ENCODE data around the gene EFCAB6. TPM values are rescaled to one million over a fixed set of nuclear protein-coding genes. Genes with fewer than 3 reads are reported as not detected.

The EFCAB6 gene
- total RNA-seq, 4 donors from 2014 or later: 1.2 to 4.0 (median 3.0) TPM

DNA sequence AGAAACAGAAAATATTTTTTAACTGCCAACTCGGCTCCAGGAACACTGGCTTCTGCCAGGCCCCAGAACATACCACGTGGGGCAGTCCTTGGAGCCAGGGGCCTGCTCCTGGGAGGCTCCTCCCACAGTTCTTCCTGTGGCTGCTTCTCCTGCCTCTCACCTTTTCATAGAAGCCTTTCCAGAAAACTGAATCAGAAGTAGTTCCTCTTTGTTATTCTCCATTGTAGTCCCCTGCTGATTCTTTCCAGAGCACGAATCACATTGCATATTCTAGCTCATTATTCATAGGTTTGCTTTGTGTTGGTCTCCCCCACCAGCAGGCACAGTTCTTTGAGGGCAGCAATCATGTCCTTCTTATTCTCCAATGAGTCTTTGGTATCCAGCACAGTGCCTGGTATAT is 106.0 kb downstream of the EFCAB6 start:
- H3K4me3 ChIP-seq: no peak overlapping the region
- WGBS: 57% methylated on average over 3 of the region's 3 CpGs
- H3K36me3 ChIP-seq: peaks cover 0 to 7% (median 0%) of the 10 kb centered on the region in 4 donors
- TF ChIP-seq POLR2AphosphoS5 (IDR thresholded peaks at IDR 0.05) (no peak), EP300 (IDR thresholded peaks at IDR 0.05) (no peak), POLR2A (IDR thresholded peaks at IDR 0.05; ENCODE audit: low read depth) (no peak)
- TF ChIP-seq, protein P1, sequence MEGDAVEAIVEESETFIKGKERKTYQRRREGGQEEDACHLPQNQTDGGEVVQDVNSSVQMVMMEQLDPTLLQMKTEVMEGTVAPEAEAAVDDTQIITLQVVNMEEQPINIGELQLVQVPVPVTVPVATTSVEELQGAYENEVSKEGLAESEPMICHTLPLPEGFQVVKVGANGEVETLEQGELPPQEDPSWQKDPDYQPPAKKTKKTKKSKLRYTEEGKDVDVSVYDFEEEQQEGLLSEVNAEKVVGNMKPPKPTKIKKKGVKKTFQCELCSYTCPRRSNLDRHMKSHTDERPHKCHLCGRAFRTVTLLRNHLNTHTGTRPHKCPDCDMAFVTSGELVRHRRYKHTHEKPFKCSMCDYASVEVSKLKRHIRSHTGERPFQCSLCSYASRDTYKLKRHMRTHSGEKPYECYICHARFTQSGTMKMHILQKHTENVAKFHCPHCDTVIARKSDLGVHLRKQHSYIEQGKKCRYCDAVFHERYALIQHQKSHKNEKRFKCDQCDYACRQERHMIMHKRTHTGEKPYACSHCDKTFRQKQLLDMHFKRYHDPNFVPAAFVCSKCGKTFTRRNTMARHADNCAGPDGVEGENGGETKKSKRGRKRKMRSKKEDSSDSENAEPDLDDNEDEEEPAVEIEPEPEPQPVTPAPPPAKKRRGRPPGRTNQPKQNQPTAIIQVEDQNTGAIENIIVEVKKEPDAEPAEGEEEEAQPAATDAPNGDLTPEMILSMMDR (IDR thresholded peaks at IDR 0.05): no peak
- H3K27me3 ChIP-seq: no peaks in the 10 kb centered on the region
- intact Hi-C loops (cut with DNase I): no loop called here
- DNase-seq (ENCODE audit: extremely low spot score): no peak
- H3K27ac ChIP-seq (replicated peaks in 1 of 4): no peak overlapping the region
- H3K4me1 ChIP-seq: no peaks in the 10 kb centered on the region
- H3K9me3 ChIP-seq: peaks cover 0 to 31% (median 14%) of the 10 kb centered on the region in 4 donors

DNA sequence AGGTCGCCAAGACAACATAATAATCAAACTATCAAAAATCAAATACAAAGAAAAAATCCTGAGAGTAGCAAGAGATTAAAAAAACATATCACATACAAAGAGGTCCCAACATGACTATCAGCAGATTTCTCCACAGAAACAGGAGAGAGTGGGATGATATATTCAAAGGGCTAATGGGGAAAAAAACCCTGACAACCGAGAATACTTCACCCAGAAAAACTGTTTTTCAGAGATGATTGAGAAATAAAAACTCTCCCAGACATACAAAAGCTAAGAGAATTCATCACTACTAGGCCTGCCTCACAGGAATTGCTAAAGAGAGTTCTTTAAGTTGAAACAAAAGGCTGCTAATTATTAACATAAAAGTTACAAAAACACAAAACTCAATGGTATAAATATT is 108.1 kb downstream of the EFCAB6 start:
- H3K9me3 ChIP-seq: peaks cover 0 to 31% (median 14%) of the 10 kb centered on the region in 4 donors
- intact Hi-C loops (cut with DNase I): no loop called here
- H3K4me1 ChIP-seq: no peaks in the 10 kb centered on the region
- TF ChIP-seq POLR2A (IDR thresholded peaks at IDR 0.05; ENCODE audit: low read depth) (no peak), EP300 (IDR thresholded peaks at IDR 0.05) (no peak), POLR2AphosphoS5 (IDR thresholded peaks at IDR 0.05) (no peak)
- TF ChIP-seq, protein P1 (IDR thresholded peaks at IDR 0.05): no peak
- 98% methylated on average over 2 of the region's 2 CpGs for WGBS
- DNase-seq (ENCODE audit: extremely low spot score): no peak
- H3K27ac ChIP-seq (replicated peaks in 1 of 4): no peak overlapping the region
- H3K36me3 ChIP-seq: peaks cover 0 to 7% (median 0%) of the 10 kb centered on the region in 4 donors
- no peaks in the 10 kb centered on the region for H3K27me3 ChIP-seq
- H3K4me3 ChIP-seq: no peak overlapping the region

DNA sequence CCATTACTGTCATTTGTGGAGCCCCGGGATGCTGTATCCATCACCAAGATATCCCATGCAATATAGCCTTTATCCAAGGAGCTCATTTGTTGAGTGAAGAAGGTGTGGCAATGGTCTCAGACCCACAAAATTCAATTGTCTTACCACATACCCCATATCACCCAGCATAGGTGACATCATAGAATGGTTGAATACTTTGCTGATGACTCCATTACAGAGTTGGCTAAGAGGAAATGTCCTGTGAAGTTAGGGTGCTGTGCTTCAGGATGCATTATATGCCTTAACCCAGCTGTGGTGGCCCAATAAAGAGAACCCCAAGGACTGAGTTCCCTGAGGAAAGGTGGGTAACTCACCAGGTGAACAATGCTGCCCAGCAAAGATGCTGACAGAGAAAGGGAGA is 113.7 kb downstream of the EFCAB6 start:
- WGBS: 100% methylated on average over 1 of the region's 1 CpG

DNA sequence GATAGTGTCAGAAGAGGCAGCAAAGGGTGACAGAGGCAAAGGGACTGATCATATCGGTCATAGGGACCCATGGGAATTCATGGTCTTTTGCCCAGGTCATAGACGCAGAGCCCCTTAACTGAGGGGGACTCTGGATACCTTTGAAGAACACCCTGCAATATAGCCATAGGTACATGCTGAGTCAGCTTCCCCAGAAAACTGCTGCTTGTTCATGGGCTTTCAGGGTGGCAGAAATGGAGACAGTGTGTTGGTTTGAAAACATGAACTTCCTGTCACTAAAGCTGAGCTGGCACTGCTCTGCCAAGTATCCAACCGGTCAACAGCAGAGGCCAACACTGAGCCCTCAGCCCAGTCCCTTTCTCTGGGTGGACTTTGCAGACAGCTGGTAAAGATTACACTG is 114.2 kb downstream of the EFCAB6 start:
- 93% methylated on average over 3 of the region's 3 CpGs for WGBS
- no peaks in the 10 kb centered on the region for H3K36me3 ChIP-seq
- H3K27me3 ChIP-seq: no peaks in the 10 kb centered on the region
- H3K4me1 ChIP-seq: no peaks in the 10 kb centered on the region
- DNase-seq (ENCODE audit: extremely low spot score): no peak
- intact Hi-C loops (cut with DNase I): no loop called here
- TF ChIP-seq, protein P1 (IDR thresholded peaks at IDR 0.05): no peak
- TF ChIP-seq POLR2AphosphoS5 (IDR thresholded peaks at IDR 0.05) (no peak), POLR2A (IDR thresholded peaks at IDR 0.05; ENCODE audit: low read depth) (no peak), EP300 (IDR thresholded peaks at IDR 0.05) (no peak)
- H3K4me3 ChIP-seq: no peak overlapping the region
- no peak overlapping the region for H3K27ac ChIP-seq (replicated peaks in 1 of 4)
- H3K9me3 ChIP-seq: peaks cover 0 to 6% (median 0%) of the 10 kb centered on the region in 4 donors

More for the DNA sequence above, 113.7 kb downstream of the EFCAB6 start:
- H3K4me3 ChIP-seq: no peak overlapping the region
- no peaks in the 10 kb centered on the region for H3K4me1 ChIP-seq
- H3K9me3 ChIP-seq: peaks cover 0 to 11% (median under 1%) of the 10 kb centered on the region in 4 donors
- H3K36me3 ChIP-seq: no peaks in the 10 kb centered on the region
- H3K27me3 ChIP-seq: no peaks in the 10 kb centered on the region
- intact Hi-C loops (cut with DNase I): no loop called here
- no peak overlapping the region for H3K27ac ChIP-seq (replicated peaks in 1 of 4)
- DNase-seq (ENCODE audit: extremely low spot score): no peak
- TF ChIP-seq POLR2A (IDR thresholded peaks at IDR 0.05; ENCODE audit: low read depth) (no peak), EP300 (IDR thresholded peaks at IDR 0.05) (no peak), POLR2AphosphoS5 (IDR thresholded peaks at IDR 0.05) (no peak)
- TF ChIP-seq, protein P1 (IDR thresholded peaks at IDR 0.05): no peak

DNA sequence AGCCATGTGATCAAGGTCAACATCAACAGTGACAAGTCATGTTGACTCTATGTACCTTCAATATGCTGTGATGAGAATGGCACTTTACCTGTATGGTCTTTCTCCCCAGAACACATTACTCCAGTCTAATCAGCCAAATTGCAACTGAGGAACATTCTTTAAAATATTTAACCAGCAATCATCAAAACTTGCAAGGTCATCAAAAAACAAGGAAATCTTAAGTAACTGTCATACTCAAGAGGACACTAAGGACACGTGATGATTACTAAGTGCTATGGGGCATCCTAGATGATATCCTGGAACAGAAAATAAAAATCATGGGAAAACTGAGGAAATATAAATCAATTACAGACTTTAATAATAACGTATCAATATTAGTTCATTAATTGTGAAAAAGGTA is 118.9 kb downstream of the EFCAB6 start:
- no peak overlapping the region for H3K4me3 ChIP-seq
- no peak for DNase-seq (ENCODE audit: extremely low spot score)
- WGBS: 91% methylated on average over 2 of the region's 2 CpGs
- no peaks in the 10 kb centered on the region for H3K27me3 ChIP-seq
- intact Hi-C loops (cut with DNase I): no loop called here
- H3K27ac ChIP-seq (replicated peaks in 1 of 4): no peak overlapping the region
- H3K36me3 ChIP-seq: no peaks in the 10 kb centered on the region
- H3K9me3 ChIP-seq: no peaks in the 10 kb centered on the region
- TF ChIP-seq POLR2AphosphoS5 (IDR thresholded peaks at IDR 0.05): no peak
- TF ChIP-seq EP300 (IDR thresholded peaks at IDR 0.05): no peak
- no peak for TF ChIP-seq POLR2A (IDR thresholded peaks at IDR 0.05; ENCODE audit: low read depth)
- TF ChIP-seq, protein P1 (IDR thresholded peaks at IDR 0.05): no peak
- H3K4me1 ChIP-seq: no peaks in the 10 kb centered on the region
